HL-60 (cell line): ENCODE data around the gene ZNF74.

Experiments
- CTCF ChIP-seq: IDR thresholded peaks from one replicate; pipeline ENCODE4 v1.5.1; 2011; ENCODE audit warnings: low read length, control low read depth, inconsistent platforms; ENCODE audit not compliant: insufficient read depth
- GABPA ChIP-seq: IDR thresholded peaks from 2 replicates; pipeline ENCODE4 v1.6.1; 2012; ENCODE audit warnings: low read depth
- POLR2AphosphoS5 ChIP-seq: IDR thresholded peaks from 2 replicates; pipeline ENCODE4 v1.6.1; 2012; ENCODE audit warnings: low read depth
- SPI1 ChIP-seq: IDR thresholded peaks from 2 replicates; pipeline ENCODE4 v1.6.1; 2012; ENCODE audit warnings: low read depth, mild to moderate bottlenecking, borderline replicate concordance
- TF ChIP-seq, protein P1 (sequence below): IDR thresholded peaks from 2 replicates; pipeline ENCODE4 v1.6.1; 2012; ENCODE audit warnings: low read depth; ENCODE audit not compliant: insufficient replicate concordance

GRCh38 chr22:20405931-20406685 is 12.2 kb downstream of the ZNF74 start:
- TF ChIP-seq CTCF (no peak), POLR2AphosphoS5 (no peak), GABPA (no peak), SPI1 (no peak)
- TF ChIP-seq, protein P1, sequence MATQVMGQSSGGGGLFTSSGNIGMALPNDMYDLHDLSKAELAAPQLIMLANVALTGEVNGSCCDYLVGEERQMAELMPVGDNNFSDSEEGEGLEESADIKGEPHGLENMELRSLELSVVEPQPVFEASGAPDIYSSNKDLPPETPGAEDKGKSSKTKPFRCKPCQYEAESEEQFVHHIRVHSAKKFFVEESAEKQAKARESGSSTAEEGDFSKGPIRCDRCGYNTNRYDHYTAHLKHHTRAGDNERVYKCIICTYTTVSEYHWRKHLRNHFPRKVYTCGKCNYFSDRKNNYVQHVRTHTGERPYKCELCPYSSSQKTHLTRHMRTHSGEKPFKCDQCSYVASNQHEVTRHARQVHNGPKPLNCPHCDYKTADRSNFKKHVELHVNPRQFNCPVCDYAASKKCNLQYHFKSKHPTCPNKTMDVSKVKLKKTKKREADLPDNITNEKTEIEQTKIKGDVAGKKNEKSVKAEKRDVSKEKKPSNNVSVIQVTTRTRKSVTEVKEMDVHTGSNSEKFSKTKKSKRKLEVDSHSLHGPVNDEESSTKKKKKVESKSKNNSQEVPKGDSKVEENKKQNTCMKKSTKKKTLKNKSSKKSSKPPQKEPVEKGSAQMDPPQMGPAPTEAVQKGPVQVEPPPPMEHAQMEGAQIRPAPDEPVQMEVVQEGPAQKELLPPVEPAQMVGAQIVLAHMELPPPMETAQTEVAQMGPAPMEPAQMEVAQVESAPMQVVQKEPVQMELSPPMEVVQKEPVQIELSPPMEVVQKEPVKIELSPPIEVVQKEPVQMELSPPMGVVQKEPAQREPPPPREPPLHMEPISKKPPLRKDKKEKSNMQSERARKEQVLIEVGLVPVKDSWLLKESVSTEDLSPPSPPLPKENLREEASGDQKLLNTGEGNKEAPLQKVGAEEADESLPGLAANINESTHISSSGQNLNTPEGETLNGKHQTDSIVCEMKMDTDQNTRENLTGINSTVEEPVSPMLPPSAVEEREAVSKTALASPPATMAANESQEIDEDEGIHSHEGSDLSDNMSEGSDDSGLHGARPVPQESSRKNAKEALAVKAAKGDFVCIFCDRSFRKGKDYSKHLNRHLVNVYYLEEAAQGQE, result no peak
